Smooth muscle cell (in vitro differentiated cells): ENCODE data around the gene RB1. TPM values are rescaled to one million over a fixed set of nuclear protein-coding genes. Genes with fewer than 3 reads are reported as not detected.

Experiments
- DNase-seq: peaks from one replicate; lab custom pipeline; 2025; ENCODE audit not compliant: unreplicated experiment; lab: John Stamatoyannopoulos, UW
- H2AFZ ChIP-seq: fragments of 200-600 bp; sonication (generic); 2 replicates; pipeline ENCODE4 v1.6.0; 2016; ENCODE audit warnings: antibody characterized with exemption, low read depth, mild to moderate bottlenecking
- H3F3A ChIP-seq: fragments of 200-600 bp; sonication (generic); 2 replicates; pipeline ENCODE4 v1.6.0; 2017; ENCODE audit warnings: antibody characterized with exemption, low read depth
- H3K27ac ChIP-seq: fragments of 200-600 bp; sonication (generic); 2 replicates; pipeline ENCODE4 v1.5.1; 2016; ENCODE audit warnings: low read depth, mild to moderate bottlenecking
- H3K27me3 ChIP-seq: fragments of 200-600 bp; sonication (generic); 2 replicates; pipeline ENCODE4 v1.6.1; 2016; ENCODE audit warnings: low read depth, mild to moderate bottlenecking
- H3K36me3 ChIP-seq: fragments of 200-600 bp; sonication (generic); 2 replicates; pipeline ENCODE4 v1.5.1; 2016; ENCODE audit warnings: low read depth
- H3K4me1 ChIP-seq: fragments of 200-600 bp; sonication (generic); 2 replicates; pipeline ENCODE4 v1.5.1; 2016; ENCODE audit warnings: low read depth
- H3K4me2 ChIP-seq: fragments of 200-600 bp; sonication (generic); 2 replicates; pipeline ENCODE4 v1.6.0; 2016; ENCODE audit warnings: mild to moderate bottlenecking
- H3K4me3 ChIP-seq: fragments of 200-600 bp; sonication (generic); 2 replicates; pipeline ENCODE4 v1.5.1; 2016; ENCODE audit warnings: mild to moderate bottlenecking
- H3K79me2 ChIP-seq: fragments of 200-600 bp; sonication (generic); 2 replicates; pipeline ENCODE4 v1.6.0; 2016; ENCODE audit warnings: low read depth, mild to moderate bottlenecking
- H3K9ac ChIP-seq: fragments of 200-600 bp; sonication (generic); 2 replicates; pipeline ENCODE4 v1.6.0; 2016; ENCODE audit warnings: low read depth
- H3K9me3 ChIP-seq: fragments of 200-600 bp; sonication (generic); replicated peaks from 2 replicates; pipeline ENCODE4 v1.5.1; 2016; ENCODE audit warnings: low read depth
- H4K20me1 ChIP-seq: fragments of 200-600 bp; sonication (generic); 2 replicates; pipeline ENCODE4 v1.6.0; 2016; ENCODE audit warnings: low read depth
- WGBS: methylation state at CpG from one replicate; pipeline ENCODE4 v1.1.7; 2016; ENCODE audit warnings: low lambda C conversion rate; 5-methylcytosine and 5-hydroxymethylcytosine counted together
- polyA plus RNA-seq: library from polyadenylated mRNA; unstranded; fragments of >200 nt; fragmentation: Nextera tagmentation; extraction: Ambion mirVana; gene quantifications from 2 replicates; pipeline ENCODE4 v1.2.1, GENCODE V29; 2016
- small RNA-seq: library from RNA; depleted of rRNA; stranded (forward); fragments of <200 nt; gene quantifications from one replicate; pipeline ENCODE3, GENCODE V24; 2014
- total RNA-seq: library from RNA; depleted of rRNA; stranded (reverse); fragments of >200 nt; gene quantifications from 2 replicates; pipeline ENCODE4 v1.2.3, GENCODE V29; 2014
- TF ChIP-seq, protein P1 (sequence below): fragments of 200-600 bp; sonication (generic); IDR thresholded peaks from 2 replicates; pipeline ENCODE4 v1.5.1; 2017; ENCODE audit warnings: borderline replicate concordance, mild to moderate bottlenecking, antibody characterized with exemption; ENCODE audit not compliant: insufficient read depth, poor library complexity, severe bottlenecking

RB1 gene
- total and polyA plus RNA-seq, 2 experiments from 2014 or later = 12.5 to 40.2 TPM

DNA sequence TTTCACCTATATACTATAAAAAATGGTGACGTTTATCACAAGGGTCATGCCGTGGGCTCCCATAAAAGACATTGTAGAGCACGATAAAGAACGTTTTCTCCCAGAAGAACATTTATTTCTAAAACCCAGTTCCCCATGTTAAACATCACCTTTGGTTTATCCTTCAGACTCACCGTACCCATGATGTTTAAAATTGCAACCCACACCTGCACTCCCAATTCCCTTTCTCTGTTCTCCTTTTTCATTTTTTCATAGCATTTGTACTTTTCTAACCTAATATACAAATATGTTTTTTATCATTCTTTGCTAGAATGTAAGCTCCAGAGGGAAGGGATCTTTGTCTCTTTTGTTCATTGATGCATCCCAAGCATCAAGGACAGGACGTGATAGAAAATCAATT lies 227.3 kb downstream of the RB1 start:
- Histone ChIP-seq H2AFZ (no peak overlapping the region), H3K79me2 (no peaks in the 10 kb centered on the region), H3K27ac (no peak overlapping the region), H4K20me1 (no peaks in the 10 kb centered on the region), H3F3A (no peaks in the 10 kb centered on the region), H3K27me3 (no peaks in the 10 kb centered on the region), H3K36me3 (no peaks in the 10 kb centered on the region), H3K9ac (no peak overlapping the region), H3K4me1 (peaks cover 11% of the 10 kb centered on the region), H3K4me3 (no peak overlapping the region), H3K9me3 (no peaks in the 10 kb centered on the region), H3K4me2 (no peak overlapping the region)
- no peak for DNase-seq
- WGBS = 95% methylated on average over 6 of the region's 6 CpGs
- TF ChIP-seq, protein P1, sequence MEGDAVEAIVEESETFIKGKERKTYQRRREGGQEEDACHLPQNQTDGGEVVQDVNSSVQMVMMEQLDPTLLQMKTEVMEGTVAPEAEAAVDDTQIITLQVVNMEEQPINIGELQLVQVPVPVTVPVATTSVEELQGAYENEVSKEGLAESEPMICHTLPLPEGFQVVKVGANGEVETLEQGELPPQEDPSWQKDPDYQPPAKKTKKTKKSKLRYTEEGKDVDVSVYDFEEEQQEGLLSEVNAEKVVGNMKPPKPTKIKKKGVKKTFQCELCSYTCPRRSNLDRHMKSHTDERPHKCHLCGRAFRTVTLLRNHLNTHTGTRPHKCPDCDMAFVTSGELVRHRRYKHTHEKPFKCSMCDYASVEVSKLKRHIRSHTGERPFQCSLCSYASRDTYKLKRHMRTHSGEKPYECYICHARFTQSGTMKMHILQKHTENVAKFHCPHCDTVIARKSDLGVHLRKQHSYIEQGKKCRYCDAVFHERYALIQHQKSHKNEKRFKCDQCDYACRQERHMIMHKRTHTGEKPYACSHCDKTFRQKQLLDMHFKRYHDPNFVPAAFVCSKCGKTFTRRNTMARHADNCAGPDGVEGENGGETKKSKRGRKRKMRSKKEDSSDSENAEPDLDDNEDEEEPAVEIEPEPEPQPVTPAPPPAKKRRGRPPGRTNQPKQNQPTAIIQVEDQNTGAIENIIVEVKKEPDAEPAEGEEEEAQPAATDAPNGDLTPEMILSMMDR = no peak

Small RNA genes lying within 50 kb of the gene (small RNA-seq; reads per million reads assigned to genes)
- not detected for gene RF00017

Other genes with a start within 250 kb of the RB1 start
- gene MED4, start 208.6 kb upstream of the RB1 start, total RNA-seq = 42.8 and 47.7 TPM in 2 replicates
- gene MED4, start 208.6 kb upstream of the RB1 start, polyA plus RNA-seq = 59.9 and 63.9 TPM in 2 replicates
- gene ITM2B, start 70.5 kb upstream of the RB1 start, total RNA-seq = 459 and 557 TPM in 2 replicates
- 397 and 411 TPM in 2 replicates for gene ITM2B, start 70.5 kb upstream of the RB1 start, polyA plus RNA-seq
- gene LPAR6, start 109.4 kb downstream of the RB1 start, total RNA-seq = 14.2 and 14.8 TPM in 2 replicates
- 3.1 and 5.4 TPM in 2 replicates for gene LPAR6, start 109.4 kb downstream of the RB1 start, polyA plus RNA-seq
- 2.6 and 5.0 TPM in 2 replicates for gene RCBTB2, start 229.3 kb downstream of the RB1 start, total RNA-seq
- 1.8 and 3.7 TPM in 2 replicates for gene RCBTB2, start 229.3 kb downstream of the RB1 start, polyA plus RNA-seq